H1 (cell line): ENCODE data around the gene CAPG. TPM values are rescaled to one million over a fixed set of nuclear protein-coding genes. Genes with fewer than 3 reads are reported as not detected.

ENCODE experiments used
- CTCF ChIA-PET: fragments of 300-600 bp; sonication (Branson Sonifier 250); formaldehyde crosslinking; loops from one replicate; lab custom pipeline; 2021; ENCODE audit not compliant: partially characterized antibody; lab: Charles Lee
- POLR2A ChIA-PET: fragments of 300-600 bp; sonication (Branson Sonifier 250); formaldehyde crosslinking; loops from one replicate; lab custom pipeline; 2021; ENCODE audit warnings: inconsistent platforms; ENCODE audit not compliant: partially characterized antibody; lab: Charles Lee
- DNase-seq, 2 experiments: peaks; one replicate each; pipeline versions ENCODE4 v3.0.0 to v3.0.0-alpha.2; 2010 to 2022; ENCODE audit warnings: low spot score in 2 of 2, low read depth in 1 of 2, mixed read lengths in 1 of 2
- FAIRE-seq: peaks from 2 replicates; lab custom pipeline; 2011; peaks lifted over from hg19 to GRCh38; lab: Jason Lieb, UNC
- H2AFZ ChIP-seq: 2 replicates; pipeline ENCODE4 v1.8.1; 2012; ENCODE audit warnings: low read length, inconsistent platforms
- H2AK5ac ChIP-seq: 2 replicates; pipeline ENCODE4 v1.6.1; 2013; ENCODE audit warnings: low read depth, low read length
- H2BK120ac ChIP-seq: replicated peaks from 2 replicates; pipeline ENCODE3; 2013; ENCODE audit warnings: low read depth, low read length, inconsistent platforms
- H2BK12ac ChIP-seq: 2 replicates; pipeline ENCODE4 v1.6.1; 2013; ENCODE audit warnings: low read depth, low read length
- H2BK15ac ChIP-seq: 2 replicates; pipeline ENCODE4 v1.6.1; 2013; ENCODE audit warnings: low read length
- H2BK20ac ChIP-seq: 2 replicates; pipeline ENCODE4 v1.6.1; 2013; ENCODE audit warnings: low read length
- H2BK5ac ChIP-seq: 2 replicates; pipeline ENCODE4 v1.6.1; 2013; ENCODE audit warnings: low read depth, low read length
- H3K14ac ChIP-seq: 2 replicates; pipeline ENCODE4 v1.6.1; 2013; ENCODE audit warnings: inconsistent platforms; ENCODE audit not compliant: insufficient read length
- H3K18ac ChIP-seq: 2 replicates; pipeline ENCODE4 v1.6.1; 2013; ENCODE audit warnings: low read length; ENCODE audit errors: extremely low read depth
- H3K23ac ChIP-seq: 2 replicates; pipeline ENCODE4 v1.6.1; 2013; ENCODE audit warnings: inconsistent platforms; ENCODE audit not compliant: insufficient read length
- H3K23me2 ChIP-seq: 2 replicates; pipeline ENCODE4 v1.6.1; 2013; ENCODE audit warnings: low read depth, low read length
- H3K27ac ChIP-seq: 2 replicates; pipeline ENCODE4 v1.6.1; 2011; ENCODE audit warnings: low read depth, low read length, inconsistent platforms
- H3K27me3 ChIP-seq, 4 experiments: replicated peaks in 1 of 4; 1 replicate in 1 of 4; 2 replicates in 3 of 4; pipeline versions ENCODE4 v1.6.1 to v1.8.1; 2011 to 2013; ENCODE audit warnings: low read length in 3 of 4, mild to moderate bottlenecking in 3 of 4, inconsistent platforms in 2 of 4, mixed read lengths in 2 of 4, moderate library complexity in 1 of 4; ENCODE audit not compliant: control insufficient read depth in 3 of 4, insufficient read depth in 3 of 4; ENCODE audit errors: extremely low read depth in 1 of 4
- H3K36me3 ChIP-seq, 4 experiments: 2 replicates each; pipeline versions ENCODE4 v1.6.1 to v1.8.1; 2011 to 2013; ENCODE audit warnings: mild to moderate bottlenecking in 4 of 4, low read length in 3 of 4, moderate library complexity in 2 of 4, control low read depth in 1 of 4, inconsistent platforms in 1 of 4; ENCODE audit not compliant: insufficient read depth in 4 of 4, control insufficient read depth in 2 of 4
- H3K4ac ChIP-seq: replicated peaks from 2 replicates; pipeline ENCODE3; 2013; ENCODE audit warnings: low read length, low read depth, mixed read lengths, inconsistent platforms; ENCODE audit not compliant: insufficient read length
- H3K4me1 ChIP-seq, 4 experiments: replicated peaks in 1 of 4; 1 replicate in 1 of 4; 2 replicates in 3 of 4; pipeline versions ENCODE4 v1.6.1 to v1.8.1; 2011 to 2013; ENCODE audit warnings: low read length in 3 of 4, inconsistent platforms in 2 of 4, mixed read lengths in 1 of 4; ENCODE audit not compliant: insufficient read depth in 4 of 4, control insufficient read depth in 3 of 4
- H3K4me2 ChIP-seq, 2 experiments: 2 replicates each; pipeline versions ENCODE4 v1.6.1 to v1.8.1; 2011 to 2013; ENCODE audit warnings: low read depth in 2 of 2, low read length in 2 of 2, control low read depth in 1 of 2, inconsistent platforms in 1 of 2, mild to moderate bottlenecking in 1 of 2; ENCODE audit not compliant: insufficient read depth in 1 of 2
- H3K4me3 ChIP-seq, 4 experiments: fragments of 200-600, 300-600 bp in 1 of 4; sonication (generic), shearing (Covaris generic), sonication (Bioruptor Twin) in 1 of 4; 2 replicates each; pipeline versions ENCODE4 v1.5.1 to v1.8.1; 2011 to 2016; ENCODE audit warnings: low read length in 4 of 4, low read depth in 3 of 4, control low read depth in 2 of 4, inconsistent platforms in 2 of 4, mild to moderate bottlenecking in 2 of 4, mixed read lengths in 1 of 4, moderate library complexity in 1 of 4; ENCODE audit not compliant: insufficient read depth in 2 of 4; ENCODE audit errors: extremely low read depth in 1 of 4
- H3K56ac ChIP-seq: replicated peaks from 2 replicates; pipeline ENCODE3; 2013; ENCODE audit warnings: low read depth, mild to moderate bottlenecking, mixed read lengths, low read length, inconsistent platforms; ENCODE audit not compliant: insufficient read length
- H3K79me1 ChIP-seq: 2 replicates; pipeline ENCODE4 v1.6.1; 2013; ENCODE audit warnings: low read depth, low read length, control low read depth
- H3K79me2 ChIP-seq, 2 experiments: 2 replicates each; pipeline versions ENCODE4 v1.6.1 to v1.8.1; 2012 to 2013; ENCODE audit warnings: low read length in 2 of 2, mild to moderate bottlenecking in 2 of 2, inconsistent platforms in 1 of 2; ENCODE audit not compliant: insufficient read depth in 2 of 2, control insufficient read depth in 1 of 2
- H3K9ac ChIP-seq, 4 experiments: replicated peaks in 1 of 4; 1 replicate in 1 of 4; 2 replicates in 3 of 4; pipeline versions ENCODE4 v1.6.1 to v1.8.1; 2011 to 2013; ENCODE audit warnings: low read depth in 3 of 4, low read length in 3 of 4, control low read depth in 2 of 4, mild to moderate bottlenecking in 2 of 4, moderate library complexity in 2 of 4, inconsistent platforms in 1 of 4; ENCODE audit errors: extremely low read depth in 1 of 4
- H3K9me3 ChIP-seq, 2 experiments: 2 replicates each; pipeline versions ENCODE4 v1.6.1 to v1.8.1; 2012 to 2013; ENCODE audit warnings: mild to moderate bottlenecking in 2 of 2, moderate library complexity in 2 of 2, control low read depth in 1 of 2, inconsistent platforms in 1 of 2, low read depth in 1 of 2, low read length in 1 of 2, mixed read lengths in 1 of 2; ENCODE audit not compliant: insufficient read depth in 2 of 2
- H4K20me1 ChIP-seq, 2 experiments: replicated peaks in 1 of 2; 2 replicates each; pipeline versions ENCODE3 to v1.8.1; 2011 to 2013; ENCODE audit warnings: inconsistent platforms in 2 of 2, low read length in 2 of 2, mild to moderate bottlenecking in 1 of 2; ENCODE audit not compliant: insufficient read depth in 2 of 2, control insufficient read depth in 1 of 2
- H4K5ac ChIP-seq: 2 replicates; pipeline ENCODE4 v1.6.1; 2013; ENCODE audit warnings: low read length, low read depth, mixed read lengths, inconsistent platforms; ENCODE audit not compliant: insufficient read length
- H4K8ac ChIP-seq: 2 replicates; pipeline ENCODE4 v1.8.0; 2013; ENCODE audit warnings: mild to moderate bottlenecking, moderate library complexity, low read length, inconsistent platforms; ENCODE audit not compliant: insufficient read depth; ENCODE audit errors: extremely low read depth
- H4K91ac ChIP-seq: replicated peaks from 2 replicates; pipeline ENCODE3; 2013; ENCODE audit warnings: low read length, mixed read lengths, inconsistent platforms; ENCODE audit not compliant: insufficient read length
- CHD2 ChIP-seq: IDR thresholded peaks from 2 replicates; pipeline ENCODE4 v1.6.1; 2012; ENCODE audit warnings: low read length, improper control_type of control experiment
- RBBP5 ChIP-seq: IDR thresholded peaks from 2 replicates; pipeline ENCODE4 v1.7.1; 2012; ENCODE audit warnings: low read depth, mild to moderate bottlenecking, inconsistent platforms, low read length, moderate library complexity, borderline replicate concordance
- RNF2 ChIP-seq: fragments of 200-900, 300-1000 bp; sonication (generic); IDR thresholded peaks from 2 replicates; pipeline ENCODE4 v1.7.1; 2016; ENCODE audit warnings: borderline replicate concordance, low read depth, mild to moderate bottlenecking, antibody characterized with exemption, low read length; ENCODE audit not compliant: poor library complexity, severe bottlenecking; ENCODE audit errors: missing control alignments
- WGBS, 2 experiments: shearing (Covaris generic) in 1 of 2; methylation state at CpG; one replicate each; pipeline versions ENCODE4 v1.1.6 to v1.1.7; 2013 to 2015; ENCODE audit warnings: low lambda C conversion rate in 2 of 2, mixed read lengths in 2 of 2, inconsistent platforms in 1 of 2, low coverage in 1 of 2, missing lambda C conversion rate in 1 of 2; ENCODE audit not compliant: insufficient replicate concordance in 2 of 2, insufficient coverage in 1 of 2, insufficient read length in 1 of 2; ENCODE audit errors: extremely low coverage in 1 of 2, missing lambda C conversion rate in 1 of 2; 5-methylcytosine and 5-hydroxymethylcytosine counted together
- polyA plus RNA-seq, 7 experiments: library from polyadenylated mRNA; depleted of rRNA in 3 of 7; stranded (reverse) in 5 of 7; unstranded in 2 of 7; fragments of >200 nt in 5 of 7; fragments of 200-250 nt in 2 of 7; gene quantifications; 1 replicate in 5 of 7; 2 replicates in 1 of 7; 4 replicates in 1 of 7; pipeline versions ENCODE4 v1.2.1 to v1.2.3, GENCODE V29; 2011 to 2013; ENCODE audit warnings: missing spikeins in 2 of 7, mixed read lengths in 2 of 7
- total RNA-seq: library from RNA; stranded (reverse); fragmentation: NEBNext Ultra II Directional; extraction: Animal tissue kit (Norgen Biotek cat#: 25700); gene quantifications from 2 replicates; pipeline ENCODE4 v1.2.1, GENCODE V29; 2021

CAPG gene
- total and polyA plus RNA-seq, 2 of the 8 experiments (the other 6 are each of a cell fraction or from before 2014, with no cell fraction given), result 80.5 to 89.0 TPM

- FAIRE-seq, result no peak
- POLR2A ChIA-PET, result interaction anchor here (25.0 kb wide), 1 partner anchor 165 kb away, joined by 396 read pairs; the partner anchor contains the start of gene MAT2A
- H3K4me3 ChIP-seq, result no peak overlapping the region
Measured at GRCh38 chr2:85380048-85380447, 30.1 kb downstream of the CAPG start.

More at GRCh38 chr2:85380048-85380447, 30.1 kb downstream of the CAPG start:
- Histone ChIP-seq H4K91ac (no peak overlapping the region), H4K5ac (no peak overlapping the region), H3K4me2 (no peak overlapping the region), H3K9ac (no peak overlapping the region), H3K18ac (no peak overlapping the region), H2BK20ac (no peak overlapping the region), H3K23me2 (no peaks in the 10 kb centered on the region), H3K56ac (no peak overlapping the region), H3K23ac (no peak overlapping the region), H2AFZ (no peak overlapping the region), H3K27me3 (no peaks in the 10 kb centered on the region), H2BK12ac (no peak overlapping the region), H2AK5ac (no peak overlapping the region), H3K4me1 (peaks cover 0 to 9% (median 0%) of the 10 kb centered on the region in 4 experiments; a peak in 1 of 7 replicates), H4K8ac (no peak overlapping the region), H2BK15ac (no peak overlapping the region), H3K36me3 (peaks cover 0 to 11% (median 1%) of the 10 kb centered on the region in 4 experiments; a peak in 4 of 8 replicates), H3K9me3 (peaks cover 4 to 10% of the 10 kb centered on the region in 2 experiments; a peak in 3 of 4 replicates), H3K79me1 (no peaks in the 10 kb centered on the region), H2BK120ac (no peak overlapping the region), H3K27ac (no peak overlapping the region), H3K79me2 (no peaks in the 10 kb centered on the region), H3K4ac (no peak overlapping the region), H3K14ac (no peak overlapping the region), H4K20me1 (no peaks in the 10 kb centered on the region), H2BK5ac (no peak overlapping the region)
- DNase-seq, result no peak
- no peak for TF ChIP-seq RNF2
- TF ChIP-seq CHD2, result no peak
- no peak for TF ChIP-seq RBBP5
- 88% methylated on average over 1 of the region's 1 CpG; no CpG with 5 or more reads in 1 of the 2 experiments for WGBS, 2 experiments
- CTCF ChIA-PET, result interaction anchor here (1.1 to 2.5 kb wide), 2 partner anchors 11 to 41 kb away, joined by 3 to 8 read pairs; no protein-coding TSS in a partner anchor
